AG04449 (cell line): Measurements from ENCODE around the gene STK32C.

Source experiments
- CTCF ChIA-PET: fragments of 350-600 bp; formaldehyde crosslinking; extraction: SDS; loops from one replicate; lab custom pipeline; 2021; ENCODE audit warnings: antibody characterized with exemption; lab: Yijun Ruan, JAX
- POLR2A ChIA-PET: fragments of 400-600, 350-600 bp; formaldehyde crosslinking; extraction: SDS; loops from one replicate; lab custom pipeline; 2020; ENCODE audit warnings: antibody characterized with exemption, inconsistent platforms; lab: Yijun Ruan, JAX
- DNase-seq: peaks from one replicate; pipeline ENCODE4 v3.0.0-alpha.2; 2010; ENCODE audit warnings: low read depth, low spot score
- H3K4me3 ChIP-seq: 2 replicates; pipeline ENCODE4 v1.5.1; 2011; ENCODE audit warnings: low read depth, mild to moderate bottlenecking, control low read depth, low read length
- CTCF ChIP-seq: IDR thresholded peaks from one replicate; pipeline ENCODE4 v1.5.1; 2011; ENCODE audit warnings: mild to moderate bottlenecking, moderate library complexity, low read length, control low read depth, inconsistent platforms; ENCODE audit not compliant: insufficient read depth; ENCODE audit errors: missing control alignments

Gene STK32C

DNA sequence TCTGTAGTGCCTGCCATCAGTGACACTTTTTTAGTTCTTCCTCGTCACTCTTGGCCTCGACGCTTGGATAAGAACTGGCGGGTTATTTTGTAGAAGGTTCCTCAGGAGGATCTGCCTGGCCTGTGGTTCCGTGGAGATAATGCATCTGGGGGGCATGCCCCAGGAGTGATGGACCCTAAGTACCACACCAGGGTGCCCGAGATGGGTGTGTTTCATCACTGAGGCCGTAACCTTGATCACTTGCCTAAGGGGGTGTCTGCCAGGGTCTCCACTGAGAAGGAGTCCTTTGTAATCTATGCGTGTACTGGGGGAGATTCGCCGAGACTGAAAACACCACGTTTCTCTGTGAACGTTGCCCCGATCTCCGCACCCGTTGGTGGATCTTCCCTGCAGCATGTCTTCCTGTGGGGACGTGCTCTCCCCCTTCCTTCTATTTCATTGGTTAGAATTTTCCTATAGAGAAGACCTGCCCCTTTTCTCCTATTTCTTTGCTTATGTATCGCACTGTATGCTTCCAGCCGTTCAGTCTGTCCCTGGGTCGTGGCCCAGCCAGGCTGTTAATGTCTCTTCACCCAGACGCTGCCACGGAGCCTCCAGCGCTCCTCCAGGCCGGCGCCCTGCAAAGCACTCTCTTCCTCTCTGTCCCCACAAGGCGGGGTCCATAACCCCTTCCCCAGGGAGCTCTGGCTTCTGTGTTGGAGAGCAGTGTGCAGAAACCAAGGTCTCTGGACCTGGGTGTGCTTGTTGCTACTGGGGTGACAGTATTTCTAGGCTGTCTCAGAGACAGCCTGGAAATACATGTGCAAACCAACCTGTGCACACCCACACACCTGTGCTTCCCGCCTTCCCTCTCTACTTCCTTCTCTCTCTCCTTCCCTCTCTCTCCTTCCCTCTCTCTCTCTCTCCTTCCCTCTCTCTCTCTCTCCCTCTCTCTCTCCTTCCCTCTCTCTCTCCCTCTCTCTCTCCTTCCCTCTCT is 135.4 kb downstream of the STK32C start:
- POLR2A ChIA-PET = no interaction called here
- no peak for TF ChIP-seq CTCF
- CTCF ChIA-PET = no interaction called here
- no peak for DNase-seq
- no peak overlapping the region for H3K4me3 ChIP-seq

DNA sequence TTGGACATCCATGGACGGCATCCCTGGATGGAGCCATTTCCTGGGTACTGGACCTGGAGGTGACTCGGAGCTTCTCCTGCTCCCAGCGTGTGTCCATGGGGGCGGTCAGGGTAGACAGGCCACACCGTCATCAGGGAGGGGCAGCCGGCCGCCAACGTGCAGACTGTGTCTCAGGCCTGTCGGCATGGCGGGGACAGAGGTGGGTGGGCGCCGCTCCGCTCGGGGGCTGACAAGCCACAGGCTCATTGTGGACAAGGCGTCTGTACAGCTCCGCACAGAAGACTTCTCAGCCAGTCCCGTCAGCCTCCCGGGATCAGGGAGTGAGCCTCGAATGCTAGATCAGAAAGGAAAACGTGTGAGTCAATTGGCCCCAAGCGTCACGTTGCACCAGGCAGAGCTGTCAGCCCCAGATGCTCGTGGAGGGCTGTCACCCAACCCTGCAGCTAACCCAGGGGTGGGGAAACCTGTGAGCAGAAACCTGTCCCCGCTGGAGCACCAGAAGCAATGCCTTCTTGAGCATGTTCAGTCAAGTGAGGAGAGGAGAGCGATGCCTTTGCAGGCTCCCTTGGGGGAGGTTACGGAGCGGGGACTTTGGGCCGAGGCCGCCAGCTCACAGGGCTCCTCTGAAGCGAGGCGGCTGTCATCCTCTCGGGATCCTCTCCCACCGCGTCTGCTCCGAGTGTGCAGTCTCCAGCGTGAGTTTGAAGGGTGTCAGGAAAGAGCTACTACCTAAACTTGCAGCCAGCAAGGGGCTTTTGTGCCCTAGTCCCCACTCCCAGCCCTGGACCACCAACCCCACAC is 137.0 kb downstream of the STK32C start:
- no peak for TF ChIP-seq CTCF
- no peak overlapping the region for H3K4me3 ChIP-seq
- CTCF ChIA-PET = no interaction called here
- no peak for DNase-seq
- POLR2A ChIA-PET = no interaction called here

DNA sequence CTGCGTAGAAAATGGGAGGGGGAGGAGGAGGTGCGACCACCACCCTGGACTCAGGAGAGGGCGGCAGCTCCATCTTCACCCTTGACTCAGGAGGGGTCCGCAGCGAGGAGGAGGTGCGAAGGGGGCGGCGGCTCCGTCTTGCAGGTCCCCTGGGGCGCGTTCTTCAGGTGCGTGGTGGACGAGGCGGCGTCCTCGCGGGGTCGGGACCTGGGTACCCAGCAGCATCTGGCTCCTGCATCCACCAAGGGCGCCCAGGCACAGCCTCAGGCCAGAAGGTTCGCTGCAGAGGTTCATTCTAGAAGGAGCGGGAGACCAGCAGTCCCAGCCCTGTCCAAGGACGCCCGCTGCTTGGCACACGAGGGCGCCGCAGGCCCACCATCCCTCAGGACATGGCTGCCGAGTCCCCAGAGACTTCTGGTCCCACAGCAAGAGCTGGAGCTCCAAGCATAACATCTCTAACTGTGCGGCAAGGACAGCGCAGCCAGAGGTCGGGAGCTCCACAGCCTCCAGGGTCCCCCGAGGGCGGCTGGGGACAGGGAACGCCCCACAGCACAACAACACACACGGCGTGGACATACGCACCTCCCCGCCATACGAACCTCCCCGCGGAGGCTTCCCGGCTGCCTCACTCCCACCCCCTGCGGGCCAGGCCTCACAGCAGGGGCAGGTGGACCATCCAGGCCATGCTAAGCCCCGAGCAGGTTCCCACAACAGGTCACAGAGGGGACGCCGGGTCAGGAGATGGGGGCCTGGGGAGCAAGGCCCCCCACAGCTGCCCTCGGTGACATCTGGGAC is 137.8 kb downstream of the STK32C start:
- no peak for DNase-seq
- TF ChIP-seq CTCF = no peak
- CTCF ChIA-PET = no interaction called here
- no peak overlapping the region for H3K4me3 ChIP-seq
- POLR2A ChIA-PET = no interaction called here

DNA sequence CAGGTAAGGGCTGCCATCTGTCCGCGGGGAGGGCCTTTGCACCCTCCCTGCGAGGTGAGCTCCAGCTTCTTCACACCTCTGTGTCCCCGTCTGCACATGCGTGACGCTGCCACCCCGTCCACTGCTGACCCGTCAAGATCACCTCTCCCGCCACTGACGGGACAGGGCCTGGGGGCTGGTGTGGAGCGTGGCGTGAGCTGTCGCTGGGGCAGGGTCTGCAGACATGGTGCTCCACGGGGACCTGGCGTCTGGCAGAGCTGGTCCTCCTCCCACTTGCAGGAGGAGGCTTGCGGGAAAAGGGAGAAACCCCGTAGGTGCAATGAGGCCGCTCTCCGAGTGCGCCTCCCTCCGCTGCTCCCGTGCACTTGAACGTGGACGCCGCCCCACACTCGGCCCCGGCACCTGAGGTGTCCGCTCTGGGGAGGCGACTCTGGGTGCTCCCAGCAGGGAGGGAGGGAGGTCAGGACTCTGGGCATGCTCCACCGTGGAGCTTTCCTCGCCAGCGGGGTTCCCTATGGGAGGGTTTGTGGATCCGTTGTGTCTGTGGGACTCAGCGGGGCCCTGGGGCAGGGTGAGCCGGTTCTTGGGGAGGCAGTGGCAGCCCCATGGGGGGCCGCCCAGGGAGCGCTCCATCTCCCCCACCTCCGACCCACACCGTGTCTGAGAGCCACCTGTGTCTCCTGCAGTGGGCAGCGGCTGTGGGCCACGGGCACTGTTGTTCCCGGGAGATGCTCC is 138.6 kb downstream of the STK32C start:
- no peak for TF ChIP-seq CTCF
- ChIA-PET CTCF (no interaction called here), POLR2A (no interaction called here)
- H3K4me3 ChIP-seq = no peak overlapping the region
- DNase-seq = no peak

DNA sequence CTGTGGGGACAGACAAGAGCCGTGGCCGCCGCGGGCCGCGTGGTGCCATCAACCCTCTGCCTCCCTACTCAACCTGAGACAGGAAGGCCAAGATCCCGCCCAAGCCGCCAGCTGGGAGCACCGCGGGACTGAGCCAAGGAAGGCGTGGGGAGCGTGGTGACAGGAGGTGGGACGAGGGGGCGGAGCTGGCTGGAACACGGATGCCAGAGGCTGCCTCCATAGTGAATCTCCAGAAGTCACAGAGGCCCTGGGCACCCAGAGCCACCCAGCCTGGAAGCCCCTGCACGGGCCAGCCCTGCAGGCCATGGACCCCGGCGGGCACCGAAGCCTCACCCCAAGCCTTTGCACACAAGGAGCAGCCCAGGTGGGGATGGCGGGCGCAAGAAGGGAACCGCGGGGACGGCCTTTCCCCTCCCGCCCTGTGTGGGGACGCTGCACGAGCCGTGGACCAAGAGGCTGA is 139.1 kb downstream of the STK32C start:
- no peak for DNase-seq
- ChIA-PET POLR2A (no interaction called here), CTCF (no interaction called here)
- H3K4me3 ChIP-seq = no peak overlapping the region
- TF ChIP-seq CTCF = no peak
